Stomach (tissue), 4 donors: ENCODE results near the gene DAND5.

Source experiments
- POLR2A ChIP-seq, 4 donors: fragments of 450-650 bp; IDR thresholded peaks; one replicate each; pipeline ENCODE4 v1.6.1; 2016; ENCODE audit warnings: antibody characterized with exemption in 4 of 4, control low read depth in 2 of 4, mild to moderate bottlenecking in 1 of 4, moderate library complexity in 1 of 4
- TF ChIP-seq, protein P1 (sequence below), 7 experiments: fragments of 450-650 bp in 4 of 7; fragments of 200-600 bp in 3 of 7; sonication (generic) in 3 of 7; IDR thresholded peaks; one replicate each; pipeline ENCODE4 v1.5.1; 2016 to 2019; ENCODE audit warnings: antibody characterized with exemption in 7 of 7, control low read depth in 2 of 7, mild to moderate bottlenecking in 1 of 7

DNA sequence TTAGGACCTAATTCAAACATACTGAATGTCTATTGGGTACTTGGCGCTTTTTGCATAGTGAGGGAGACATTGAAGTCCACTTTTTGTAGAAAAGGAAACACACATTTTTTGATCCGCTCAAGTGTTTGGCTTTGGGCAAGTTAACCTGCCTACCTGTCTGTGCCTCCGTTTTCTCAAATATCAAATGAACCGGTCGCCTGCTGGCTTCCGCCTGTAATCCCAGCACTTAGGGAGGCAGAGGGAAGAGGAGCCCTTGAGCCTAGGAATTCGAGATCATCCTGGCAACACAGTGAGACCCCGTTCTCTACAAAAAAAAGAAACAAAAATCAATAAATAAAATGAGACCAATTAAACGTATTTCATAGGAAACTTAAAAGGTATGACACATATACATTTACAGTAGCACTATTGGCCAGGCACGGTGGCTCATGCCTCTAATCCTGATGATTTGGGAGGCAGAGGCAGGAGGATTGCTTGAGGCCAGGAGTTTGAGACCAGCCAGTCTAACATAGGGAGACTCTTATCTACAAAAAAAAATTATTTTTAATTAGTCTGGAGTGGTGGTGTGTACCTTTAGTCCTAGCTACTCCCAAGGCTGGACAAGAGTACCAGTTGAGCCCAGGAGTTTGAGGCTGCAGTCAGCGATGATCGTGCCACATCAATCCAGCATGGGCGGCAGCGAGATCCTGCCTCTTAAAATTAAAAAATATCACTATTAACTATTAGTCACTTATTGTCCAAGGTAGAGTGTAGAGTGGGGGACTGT, 22.5 kb upstream of the DAND5 start:
- TF ChIP-seq, protein P1, sequence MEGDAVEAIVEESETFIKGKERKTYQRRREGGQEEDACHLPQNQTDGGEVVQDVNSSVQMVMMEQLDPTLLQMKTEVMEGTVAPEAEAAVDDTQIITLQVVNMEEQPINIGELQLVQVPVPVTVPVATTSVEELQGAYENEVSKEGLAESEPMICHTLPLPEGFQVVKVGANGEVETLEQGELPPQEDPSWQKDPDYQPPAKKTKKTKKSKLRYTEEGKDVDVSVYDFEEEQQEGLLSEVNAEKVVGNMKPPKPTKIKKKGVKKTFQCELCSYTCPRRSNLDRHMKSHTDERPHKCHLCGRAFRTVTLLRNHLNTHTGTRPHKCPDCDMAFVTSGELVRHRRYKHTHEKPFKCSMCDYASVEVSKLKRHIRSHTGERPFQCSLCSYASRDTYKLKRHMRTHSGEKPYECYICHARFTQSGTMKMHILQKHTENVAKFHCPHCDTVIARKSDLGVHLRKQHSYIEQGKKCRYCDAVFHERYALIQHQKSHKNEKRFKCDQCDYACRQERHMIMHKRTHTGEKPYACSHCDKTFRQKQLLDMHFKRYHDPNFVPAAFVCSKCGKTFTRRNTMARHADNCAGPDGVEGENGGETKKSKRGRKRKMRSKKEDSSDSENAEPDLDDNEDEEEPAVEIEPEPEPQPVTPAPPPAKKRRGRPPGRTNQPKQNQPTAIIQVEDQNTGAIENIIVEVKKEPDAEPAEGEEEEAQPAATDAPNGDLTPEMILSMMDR (IDR thresholded peaks at IDR 0.05): no peak
- TF ChIP-seq POLR2A (IDR thresholded peaks at IDR 0.05): no peak
